ENCODE results near the gene VPS36.

Gene VPS36

GRCh38 chr13:52450793-52451116 is 321 bp upstream of the VPS36 start:
- no peak for TF ChIP-seq RAD21 (IDR thresholded peaks at IDR 0.05; ENCODE audit: low read depth)
- TF ChIP-seq NFIC (IDR thresholded peaks at IDR 0.05), result no peak
- no peak for TF ChIP-seq ZBTB7A (IDR thresholded peaks at IDR 0.05; ENCODE audit: low read depth)
- TF ChIP-seq CEBPB (IDR thresholded peaks at IDR 0.05), result no peak
- TF ChIP-seq TAF1 (IDR thresholded peaks at IDR 0.05; ENCODE audit: low read depth), result no peak
- TF ChIP-seq, protein P1, sequence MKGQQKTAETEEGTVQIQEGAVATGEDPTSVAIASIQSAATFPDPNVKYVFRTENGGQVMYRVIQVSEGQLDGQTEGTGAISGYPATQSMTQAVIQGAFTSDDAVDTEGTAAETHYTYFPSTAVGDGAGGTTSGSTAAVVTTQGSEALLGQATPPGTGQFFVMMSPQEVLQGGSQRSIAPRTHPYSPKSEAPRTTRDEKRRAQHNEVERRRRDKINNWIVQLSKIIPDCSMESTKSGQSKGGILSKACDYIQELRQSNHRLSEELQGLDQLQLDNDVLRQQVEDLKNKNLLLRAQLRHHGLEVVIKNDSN (IDR thresholded peaks at IDR 0.05), result no peak
- TF ChIP-seq, protein P2, sequence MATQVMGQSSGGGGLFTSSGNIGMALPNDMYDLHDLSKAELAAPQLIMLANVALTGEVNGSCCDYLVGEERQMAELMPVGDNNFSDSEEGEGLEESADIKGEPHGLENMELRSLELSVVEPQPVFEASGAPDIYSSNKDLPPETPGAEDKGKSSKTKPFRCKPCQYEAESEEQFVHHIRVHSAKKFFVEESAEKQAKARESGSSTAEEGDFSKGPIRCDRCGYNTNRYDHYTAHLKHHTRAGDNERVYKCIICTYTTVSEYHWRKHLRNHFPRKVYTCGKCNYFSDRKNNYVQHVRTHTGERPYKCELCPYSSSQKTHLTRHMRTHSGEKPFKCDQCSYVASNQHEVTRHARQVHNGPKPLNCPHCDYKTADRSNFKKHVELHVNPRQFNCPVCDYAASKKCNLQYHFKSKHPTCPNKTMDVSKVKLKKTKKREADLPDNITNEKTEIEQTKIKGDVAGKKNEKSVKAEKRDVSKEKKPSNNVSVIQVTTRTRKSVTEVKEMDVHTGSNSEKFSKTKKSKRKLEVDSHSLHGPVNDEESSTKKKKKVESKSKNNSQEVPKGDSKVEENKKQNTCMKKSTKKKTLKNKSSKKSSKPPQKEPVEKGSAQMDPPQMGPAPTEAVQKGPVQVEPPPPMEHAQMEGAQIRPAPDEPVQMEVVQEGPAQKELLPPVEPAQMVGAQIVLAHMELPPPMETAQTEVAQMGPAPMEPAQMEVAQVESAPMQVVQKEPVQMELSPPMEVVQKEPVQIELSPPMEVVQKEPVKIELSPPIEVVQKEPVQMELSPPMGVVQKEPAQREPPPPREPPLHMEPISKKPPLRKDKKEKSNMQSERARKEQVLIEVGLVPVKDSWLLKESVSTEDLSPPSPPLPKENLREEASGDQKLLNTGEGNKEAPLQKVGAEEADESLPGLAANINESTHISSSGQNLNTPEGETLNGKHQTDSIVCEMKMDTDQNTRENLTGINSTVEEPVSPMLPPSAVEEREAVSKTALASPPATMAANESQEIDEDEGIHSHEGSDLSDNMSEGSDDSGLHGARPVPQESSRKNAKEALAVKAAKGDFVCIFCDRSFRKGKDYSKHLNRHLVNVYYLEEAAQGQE (IDR thresholded peaks at IDR 0.05; ENCODE audit: low read depth), result no peak
- TF ChIP-seq YY1 (IDR thresholded peaks at IDR 0.05; ENCODE audit: low read depth), result no peak
- TF ChIP-seq EP300 (IDR thresholded peaks at IDR 0.05; ENCODE audit: borderline replicate concordance), result no peak
- no peak for TF ChIP-seq CREB1 (IDR thresholded peaks at IDR 0.05; ENCODE audit: low read depth)
- TF ChIP-seq FOXM1 (IDR thresholded peaks at IDR 0.05; ENCODE audit: borderline replicate concordance, low read depth), result no peak
- TF ChIP-seq TCF12 (IDR thresholded peaks at IDR 0.05; ENCODE audit: low read depth), result no peak; the same call in 1 of the 2 replicates
- TF ChIP-seq MAX (IDR thresholded peaks at IDR 0.05), result no peak
- TF ChIP-seq TEAD4 (IDR thresholded peaks at IDR 0.05), result no peak
- TF ChIP-seq EGR1 (IDR thresholded peaks at IDR 0.05), result no peak

GRCh38 chr13:52449331-52450011 is 963 bp downstream of the VPS36 start:
- TF ChIP-seq CEBPB (IDR thresholded peaks at IDR 0.05), result no peak
- 0 out of 2 replicates have a peak, but pooled peaks have one; percentile 3 for TF ChIP-seq TAF1 (IDR thresholded peaks at IDR 0.05; ENCODE audit: low read depth)

DNA sequence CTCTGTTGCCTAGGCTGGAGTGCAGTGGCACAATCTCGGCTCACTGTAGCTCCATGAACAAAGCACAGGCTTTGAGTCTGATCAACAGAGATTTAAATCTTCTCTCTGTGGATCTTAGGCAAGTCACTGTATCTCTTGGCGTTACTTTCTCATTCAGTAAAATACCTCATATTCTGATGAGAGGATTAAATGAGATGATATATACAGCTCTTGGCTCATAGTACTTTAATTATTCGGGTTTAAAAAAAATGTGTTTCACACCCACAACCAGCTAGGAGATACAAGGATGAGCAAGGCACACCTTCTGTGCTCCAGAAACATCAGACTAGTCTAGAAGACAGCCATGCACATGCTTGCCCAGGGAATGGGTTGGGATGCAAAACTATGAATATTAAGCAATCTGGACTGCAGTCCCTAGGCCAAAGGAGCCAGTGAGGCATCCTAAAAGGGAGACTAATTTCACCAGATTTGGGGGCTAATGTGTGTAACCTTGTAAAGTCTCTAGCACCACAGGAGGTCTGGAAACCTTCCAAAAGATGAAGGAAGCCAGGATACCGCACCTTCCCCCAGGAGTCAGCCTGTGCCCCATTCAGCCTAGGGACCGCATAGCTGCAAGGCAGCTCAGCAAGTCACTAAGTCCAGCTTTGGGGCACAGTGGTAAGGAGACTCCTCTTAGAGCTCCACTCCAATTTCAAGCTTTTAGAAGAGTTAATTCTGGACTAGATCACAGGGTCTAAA is 2.5 kb downstream of the VPS36 start:
- TF ChIP-seq MAX (IDR thresholded peaks at IDR 0.05), result no peak
- no peak for TF ChIP-seq CREB1 (IDR thresholded peaks at IDR 0.05; ENCODE audit: low read depth)
- TF ChIP-seq NFIC (IDR thresholded peaks at IDR 0.05), result no peak
- TF ChIP-seq TEAD4 (IDR thresholded peaks at IDR 0.05), result no peak
- TF ChIP-seq, protein P2 (IDR thresholded peaks at IDR 0.05; ENCODE audit: low read depth), result no peak
- TF ChIP-seq CEBPB (IDR thresholded peaks at IDR 0.05), result no peak
- TF ChIP-seq ZBTB7A (IDR thresholded peaks at IDR 0.05; ENCODE audit: low read depth), result no peak
- no peak for TF ChIP-seq FOXM1 (IDR thresholded peaks at IDR 0.05; ENCODE audit: borderline replicate concordance, low read depth)
- no peak for TF ChIP-seq EP300 (IDR thresholded peaks at IDR 0.05; ENCODE audit: borderline replicate concordance)
- no peak for TF ChIP-seq TCF12 (IDR thresholded peaks at IDR 0.05; ENCODE audit: low read depth)
- no peak for TF ChIP-seq TAF1 (IDR thresholded peaks at IDR 0.05; ENCODE audit: low read depth)
- no peak for TF ChIP-seq YY1 (IDR thresholded peaks at IDR 0.05; ENCODE audit: low read depth)
- no peak for TF ChIP-seq RAD21 (IDR thresholded peaks at IDR 0.05; ENCODE audit: low read depth)

GRCh38 chr13:52447354-52447753 is 3.1 kb downstream of the VPS36 start:
- no peak for TF ChIP-seq TCF12 (IDR thresholded peaks at IDR 0.05; ENCODE audit: low read depth)
- no peak for TF ChIP-seq ZBTB7A (IDR thresholded peaks at IDR 0.05; ENCODE audit: low read depth)
- TF ChIP-seq MAX (IDR thresholded peaks at IDR 0.05), result no peak
- no peak for TF ChIP-seq YY1 (IDR thresholded peaks at IDR 0.05; ENCODE audit: low read depth)

- TF ChIP-seq RAD21 (IDR thresholded peaks at IDR 0.05; ENCODE audit: low read depth) (no peak), CEBPB (IDR thresholded peaks at IDR 0.05) (no peak), TEAD4 (IDR thresholded peaks at IDR 0.05) (no peak), CREB1 (IDR thresholded peaks at IDR 0.05; ENCODE audit: low read depth) (no peak), EGR1 (IDR thresholded peaks at IDR 0.05) (no peak), NFIC (IDR thresholded peaks at IDR 0.05) (no peak), TCF12 (IDR thresholded peaks at IDR 0.05; ENCODE audit: low read depth) (no peak), EP300 (IDR thresholded peaks at IDR 0.05; ENCODE audit: borderline replicate concordance) (no peak), MAX (IDR thresholded peaks at IDR 0.05) (no peak)
- TF ChIP-seq, protein P1 (IDR thresholded peaks at IDR 0.05), result no peak
- TF ChIP-seq, protein P2 (IDR thresholded peaks at IDR 0.05; ENCODE audit: low read depth), result no peak
Observed at GRCh38 chr13:52446265-52446664, 4.2 kb downstream of the VPS36 start.

All from Ishikawa (cell line).